ENCODE data around the gene IFRD2. TPM values are rescaled to one million over a fixed set of nuclear protein-coding genes. Genes with fewer than 3 reads are reported as not detected.
A peak's percentile ranks its signal among the peaks of the same experiment; 100 is the strongest.

Gene IFRD2
- total RNA-seq, 8 experiments from 2014 or later = 13.3 to 111 (median 24.8) TPM

- Histone ChIP-seq H3K4me1 (replicated peaks in 1 of 2) (peaks cover 15 to 21% of the 10 kb centered on the region in 2 donors), H3K4me3 (no peak overlapping the region), H3K27ac (no peak overlapping the region)
- no peak for ATAC-seq (replicated peaks in 6 of 8)
- in situ Hi-C loops (cut with MboI; ENCODE audit: low pct_unique_long_range_greater_than_20kb in 2 of 9, low sequenced_read_pairs in 9 of 9, unreplicated experiment in 9 of 9) = no loop called here
- WGBS, 10 experiments = 85 to 100% (median 100%) methylated on average over 1 to 8 of the region's 19 CpGs; no CpG with 5 or more reads in 4 of the 10 experiments
Observed at GRCh38 chr3:50331364-50331907, 39.2 kb upstream of the IFRD2 start.

- Histone ChIP-seq H3K4me3 (no peak overlapping the region), H3K27ac (no peak overlapping the region), H3K4me1 (replicated peaks in 1 of 2) (peaks cover 7 to 12% of the 10 kb centered on the region in 2 donors)
- ATAC-seq (replicated peaks in 6 of 8) = no peak
- 60 to 100% (median 96%) methylated on average over 1 to 4 of the region's 10 CpGs; no CpG with 5 or more reads in 4 of the 10 experiments for WGBS, 10 experiments
- in situ Hi-C loops (cut with MboI; ENCODE audit: low pct_unique_long_range_greater_than_20kb in 2 of 9, low sequenced_read_pairs in 9 of 9, unreplicated experiment in 9 of 9) = no loop called here
Observed at GRCh38 chr3:50330330-50330729, 38.1 kb upstream of the IFRD2 start.

- in situ Hi-C loops (cut with MboI; ENCODE audit: low pct_unique_long_range_greater_than_20kb in 2 of 9, low sequenced_read_pairs in 9 of 9, unreplicated experiment in 9 of 9) = no loop called here
- WGBS, 10 experiments = 0 to 44% (median 12%) methylated on average over 1 to 17 of the region's 55 CpGs; no CpG with 5 or more reads in 2 of the 10 experiments
Observed at GRCh38 chr3:50327943-50328691, 35.9 kb upstream of the IFRD2 start, which contains the start of gene TUSC2. TSS of gene TUSC2 (minus strand) at chr3:50328223. CDS start at chr3:50328099, 124 bp downstream.

GRCh38 chr3:50327129-50327528 is 34.9 kb upstream of the IFRD2 start:
- Histone ChIP-seq H3K4me1 (replicated peaks in 1 of 2) (peaks cover 12 to 20% of the 10 kb centered on the region in 2 donors), H3K27ac (peak overlapping the region in 1 of 2 donors; percentile 72), H3K4me3 (peak overlapping the region; percentile 87 to 97 (median 92))
- in situ Hi-C loops (cut with MboI; ENCODE audit: low pct_unique_long_range_greater_than_20kb in 2 of 9, low sequenced_read_pairs in 9 of 9, unreplicated experiment in 9 of 9) = no loop called here
- WGBS, 10 experiments = 0 to 83% (median 80%) methylated on average over 1 of the region's 4 CpGs; no CpG with 5 or more reads in 7 of the 10 experiments
- no peak for ATAC-seq (replicated peaks in 6 of 8)

More at GRCh38 chr3:50327943-50328691, 35.9 kb upstream of the IFRD2 start, which contains the start of gene TUSC2:
- Histone ChIP-seq H3K4me1 (replicated peaks in 1 of 2) (peaks cover 7 to 12% of the 10 kb centered on the region in 2 donors), H3K4me3 (peak within 1 kb of the TSS; percentile 87 to 97 (median 92)), H3K27ac (peak within 1 kb of the TSS; percentile 72 to 87)
- peak; percentile 86 to 94 (median 88) for ATAC-seq (replicated peaks in 6 of 8)

GRCh38 chr3:50326182-50326541 is 33.9 kb upstream of the IFRD2 start:
- Histone ChIP-seq H3K4me3 (no peak overlapping the region), H3K4me1 (replicated peaks in 1 of 2) (peaks cover 16 to 24% of the 10 kb centered on the region in 2 donors), H3K27ac (no peak overlapping the region)
- in situ Hi-C loops (cut with MboI; ENCODE audit: low pct_unique_long_range_greater_than_20kb in 2 of 9, low sequenced_read_pairs in 9 of 9, unreplicated experiment in 9 of 9) = no loop called here
- ATAC-seq (replicated peaks in 6 of 8) = no peak
- WGBS, 10 experiments = 85 to 100% (median 90%) methylated on average over 3 to 5 of the region's 8 CpGs; no CpG with 5 or more reads in 7 of the 10 experiments

- 83 to 100% (median 88%) methylated on average over 1 to 5 of the region's 11 CpGs; no CpG with 5 or more reads in 6 of the 10 experiments for WGBS, 10 experiments
- Histone ChIP-seq H3K27ac (no peak overlapping the region), H3K4me1 (replicated peaks in 1 of 2) (peaks cover 16 to 24% of the 10 kb centered on the region in 2 donors), H3K4me3 (no peak overlapping the region)
- ATAC-seq (replicated peaks in 6 of 8) = no peak
- in situ Hi-C loops (cut with MboI; ENCODE audit: low pct_unique_long_range_greater_than_20kb in 2 of 9, low sequenced_read_pairs in 9 of 9, unreplicated experiment in 9 of 9) = no loop called here
Observed at GRCh38 chr3:50325497-50326181, 33.4 kb upstream of the IFRD2 start.

GRCh38 chr3:50325113-50325480 is 32.9 kb upstream of the IFRD2 start:
- in situ Hi-C loops (cut with MboI; ENCODE audit: low pct_unique_long_range_greater_than_20kb in 2 of 9, low sequenced_read_pairs in 9 of 9, unreplicated experiment in 9 of 9) = no loop called here
- no peak overlapping the region for H3K27ac ChIP-seq

GRCh38 chr3:50324351-50325112 is 32.3 kb upstream of the IFRD2 start:
- in situ Hi-C loops (cut with MboI; ENCODE audit: low pct_unique_long_range_greater_than_20kb in 2 of 9, low sequenced_read_pairs in 9 of 9, unreplicated experiment in 9 of 9) = no loop called here
- H3K4me3 ChIP-seq = no peak overlapping the region
- ATAC-seq (replicated peaks in 6 of 8) = peak in 4 of 8 experiments; percentile 2 to 29 (median 6)
- peaks cover 25 to 33% of the 10 kb centered on the region in 2 donors for H3K4me1 ChIP-seq (replicated peaks in 1 of 2)
- WGBS, 10 experiments = 0 to 100% (median 10%) methylated on average over 1 to 2 of the region's 4 CpGs; no CpG with 5 or more reads in 4 of the 10 experiments
- H3K27ac ChIP-seq = no peak overlapping the region

More at GRCh38 chr3:50325113-50325480, 32.9 kb upstream of the IFRD2 start:
- no CpG with 5 or more reads among the region's 2 CpGs for WGBS, 10 experiments
- Histone ChIP-seq H3K4me3 (no peak overlapping the region), H3K4me1 (replicated peaks in 1 of 2) (peaks cover 20 to 28% of the 10 kb centered on the region in 2 donors)
- no peak for ATAC-seq (replicated peaks in 6 of 8)

- Histone ChIP-seq H3K27ac (no peak overlapping the region), H3K4me1 (replicated peaks in 1 of 2) (peaks cover 29 to 36% of the 10 kb centered on the region in 2 donors), H3K4me3 (no peak overlapping the region)
- no peak for ATAC-seq (replicated peaks in 6 of 8)
- WGBS, 10 experiments = 50 to 89% (median 67%) methylated on average over 1 to 4 of the region's 5 CpGs; no CpG with 5 or more reads in 6 of the 10 experiments
- in situ Hi-C loops (cut with MboI; ENCODE audit: low pct_unique_long_range_greater_than_20kb in 2 of 9, low sequenced_read_pairs in 9 of 9, unreplicated experiment in 9 of 9) = no loop called here
Observed at GRCh38 chr3:50323614-50324199, 31.5 kb upstream of the IFRD2 start.

GRCh38 chr3:50323092-50323600 is 30.9 kb upstream of the IFRD2 start:
- ATAC-seq (replicated peaks in 6 of 8) = no peak
- WGBS, 10 experiments = 29 to 87% (median 80%) methylated on average over 1 to 3 of the region's 4 CpGs; no CpG with 5 or more reads in 7 of the 10 experiments

GRCh38 chr3:50322386-50323091 is 30.3 kb upstream of the IFRD2 start, which contains the start of gene HYAL2:
TSS of gene HYAL2 (minus strand) at chr3:50322745. CDS start at chr3:50320489, 2,256 bp downstream.
- in situ Hi-C loops (cut with MboI; ENCODE audit: low pct_unique_long_range_greater_than_20kb in 2 of 9, low sequenced_read_pairs in 9 of 9, unreplicated experiment in 9 of 9) = no loop called here
- Histone ChIP-seq H3K4me3 (peak within 1 kb of the TSS; percentile 72 to 97 (median 90)), H3K27ac (peak within 1 kb of the TSS; percentile 100), H3K4me1 (replicated peaks in 1 of 2) (peaks cover 29 to 32% of the 10 kb centered on the region in 2 donors)
- WGBS, 10 experiments = 60 to 100% (median 72%) methylated on average over 1 to 7 of the region's 31 CpGs; no CpG with 5 or more reads in 6 of the 10 experiments
- ATAC-seq (replicated peaks in 6 of 8) = no peak

More at GRCh38 chr3:50323092-50323600, 30.9 kb upstream of the IFRD2 start:
- no peak overlapping the region for H3K4me3 ChIP-seq
- in situ Hi-C loops (cut with MboI; ENCODE audit: low pct_unique_long_range_greater_than_20kb in 2 of 9, low sequenced_read_pairs in 9 of 9, unreplicated experiment in 9 of 9) = no loop called here
- H3K27ac ChIP-seq = no peak overlapping the region
- H3K4me1 ChIP-seq (replicated peaks in 1 of 2) = peaks cover 29 to 32% of the 10 kb centered on the region in 2 donors
